Measurements from ENCODE around the gene TOLLIP. TPM values are rescaled to one million over a fixed set of nuclear protein-coding genes. Genes with fewer than 3 reads are reported as not detected.

TOLLIP gene
- total and polyA plus RNA-seq, 2 of the 8 experiments (the other 6 are each of a cell fraction or from before 2014, with no cell fraction given): 23.7 to 34.7 TPM

- TF ChIP-seq, protein P1, sequence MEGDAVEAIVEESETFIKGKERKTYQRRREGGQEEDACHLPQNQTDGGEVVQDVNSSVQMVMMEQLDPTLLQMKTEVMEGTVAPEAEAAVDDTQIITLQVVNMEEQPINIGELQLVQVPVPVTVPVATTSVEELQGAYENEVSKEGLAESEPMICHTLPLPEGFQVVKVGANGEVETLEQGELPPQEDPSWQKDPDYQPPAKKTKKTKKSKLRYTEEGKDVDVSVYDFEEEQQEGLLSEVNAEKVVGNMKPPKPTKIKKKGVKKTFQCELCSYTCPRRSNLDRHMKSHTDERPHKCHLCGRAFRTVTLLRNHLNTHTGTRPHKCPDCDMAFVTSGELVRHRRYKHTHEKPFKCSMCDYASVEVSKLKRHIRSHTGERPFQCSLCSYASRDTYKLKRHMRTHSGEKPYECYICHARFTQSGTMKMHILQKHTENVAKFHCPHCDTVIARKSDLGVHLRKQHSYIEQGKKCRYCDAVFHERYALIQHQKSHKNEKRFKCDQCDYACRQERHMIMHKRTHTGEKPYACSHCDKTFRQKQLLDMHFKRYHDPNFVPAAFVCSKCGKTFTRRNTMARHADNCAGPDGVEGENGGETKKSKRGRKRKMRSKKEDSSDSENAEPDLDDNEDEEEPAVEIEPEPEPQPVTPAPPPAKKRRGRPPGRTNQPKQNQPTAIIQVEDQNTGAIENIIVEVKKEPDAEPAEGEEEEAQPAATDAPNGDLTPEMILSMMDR (IDR thresholded peaks at IDR 0.05; ENCODE audit: control extremely low read depth in 1 of 3, insufficient read depth in 1 of 3, low read depth in 1 of 3, low read length in 3 of 3): no peak
- no peak for TF ChIP-seq EGR1 (IDR thresholded peaks at IDR 0.05; ENCODE audit: borderline replicate concordance, low read depth, low read length)
- no peak for TF ChIP-seq EP300 (IDR thresholded peaks at IDR 0.05; ENCODE audit: borderline replicate concordance in 1 of 2, low read depth in 2 of 2, low read length in 2 of 2)
- TF ChIP-seq GTF2F1 (IDR thresholded peaks at IDR 0.05; ENCODE audit: borderline replicate concordance, low read depth, low read length): no peak
- TF ChIP-seq TEAD4 (IDR thresholded peaks at IDR 0.05; ENCODE audit: low read depth, low read length): no peak
- TF ChIP-seq SUZ12 (IDR thresholded peaks at IDR 0.05; ENCODE audit: low read length): no peak
- TF ChIP-seq KDM1A (IDR thresholded peaks at IDR 0.05; ENCODE audit: borderline replicate concordance, low read length): no peak
- no peak for TF ChIP-seq CHD2 (IDR thresholded peaks at IDR 0.05; ENCODE audit: low read length)
Measured at GRCh38 chr11:1271406-1271805, 38.0 kb downstream of the TOLLIP start (continued).
